Measurements from ENCODE around the gene CEP41.

DNA sequence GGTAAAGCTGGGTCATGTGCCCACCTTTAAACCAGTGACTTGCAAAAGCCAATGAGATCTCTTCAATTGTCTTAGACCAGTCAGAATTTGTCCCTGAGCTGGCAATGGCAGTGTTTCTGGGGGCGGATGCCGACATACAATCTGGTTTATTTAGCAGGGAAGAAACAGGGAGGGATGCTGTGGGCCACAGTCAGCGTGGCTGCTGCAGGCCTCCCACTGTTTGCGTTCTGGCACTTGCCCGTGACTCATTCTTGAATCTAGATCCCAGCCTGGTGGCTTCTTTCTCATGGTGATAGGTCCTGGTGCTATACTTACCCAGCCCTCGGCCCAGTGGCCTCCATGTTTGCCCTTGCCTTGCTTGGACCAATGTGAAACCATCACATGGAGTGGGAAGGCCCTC, 63.6 kb downstream of the CEP41 start:
- TF ChIP-seq MYC (IDR thresholded peaks at IDR 0.05; ENCODE audit: low read depth, low read length) (no peak), MAX (IDR thresholded peaks at IDR 0.05; ENCODE audit: low read depth, low read length) (no peak), POLR2A (IDR thresholded peaks at IDR 0.05; ENCODE audit: extremely low read depth, insufficient read length) (no peak)
- TF ChIP-seq, protein P1, sequence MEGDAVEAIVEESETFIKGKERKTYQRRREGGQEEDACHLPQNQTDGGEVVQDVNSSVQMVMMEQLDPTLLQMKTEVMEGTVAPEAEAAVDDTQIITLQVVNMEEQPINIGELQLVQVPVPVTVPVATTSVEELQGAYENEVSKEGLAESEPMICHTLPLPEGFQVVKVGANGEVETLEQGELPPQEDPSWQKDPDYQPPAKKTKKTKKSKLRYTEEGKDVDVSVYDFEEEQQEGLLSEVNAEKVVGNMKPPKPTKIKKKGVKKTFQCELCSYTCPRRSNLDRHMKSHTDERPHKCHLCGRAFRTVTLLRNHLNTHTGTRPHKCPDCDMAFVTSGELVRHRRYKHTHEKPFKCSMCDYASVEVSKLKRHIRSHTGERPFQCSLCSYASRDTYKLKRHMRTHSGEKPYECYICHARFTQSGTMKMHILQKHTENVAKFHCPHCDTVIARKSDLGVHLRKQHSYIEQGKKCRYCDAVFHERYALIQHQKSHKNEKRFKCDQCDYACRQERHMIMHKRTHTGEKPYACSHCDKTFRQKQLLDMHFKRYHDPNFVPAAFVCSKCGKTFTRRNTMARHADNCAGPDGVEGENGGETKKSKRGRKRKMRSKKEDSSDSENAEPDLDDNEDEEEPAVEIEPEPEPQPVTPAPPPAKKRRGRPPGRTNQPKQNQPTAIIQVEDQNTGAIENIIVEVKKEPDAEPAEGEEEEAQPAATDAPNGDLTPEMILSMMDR (IDR thresholded peaks at IDR 0.05; ENCODE audit: low read depth, low read length) = no peak
